ENCODE results near the gene CFAP52. TPM values are rescaled to one million over a fixed set of nuclear protein-coding genes. Genes with fewer than 3 reads are reported as not detected.
"Not testable (repeated sequence)": the region's sequence is repeated elsewhere in the genome, so short reads cannot be mapped to it uniquely, and the experiment has no call there.

The CFAP52 gene
- total RNA-seq, 1 donor from 2014 or later = not detected

GRCh38 chr17:9647014-9647413, 70.6 kb downstream of the CFAP52 start:
- DNase-seq = no peak

GRCh38 chr17:9648521-9649110, 72.2 kb downstream of the CFAP52 start:
- no peak for DNase-seq

- DNase-seq = no peak
Observed at GRCh38 chr17:9658593-9659211, 82.3 kb downstream of the CFAP52 start.

GRCh38 chr17:9661027-9661426, 84.6 kb downstream of the CFAP52 start:
- no peak for DNase-seq

GRCh38 chr17:9663511-9663910, 87.1 kb downstream of the CFAP52 start:
- DNase-seq = not testable (repeated sequence)

- no peak for DNase-seq
Observed at GRCh38 chr17:9666461-9667050, 90.1 kb downstream of the CFAP52 start.

GRCh38 chr17:9668517-9668916, 92.1 kb downstream of the CFAP52 start:
- DNase-seq = no peak

- DNase-seq = no peak
Observed at GRCh38 chr17:9669551-9670008, 93.1 kb downstream of the CFAP52 start.

GRCh38 chr17:9670596-9670995, 94.2 kb downstream of the CFAP52 start:
- no peak for DNase-seq

GRCh38 chr17:9671559-9671958, 95.1 kb downstream of the CFAP52 start:
- DNase-seq = no peak

- DNase-seq = no peak
Observed at GRCh38 chr17:9672266-9672665, 95.8 kb downstream of the CFAP52 start.

GRCh38 chr17:9672691-9673090, 96.2 kb downstream of the CFAP52 start:
- DNase-seq = no peak

- DNase-seq = no peak
Observed at GRCh38 chr17:9676084-9676483, 99.6 kb downstream of the CFAP52 start.

GRCh38 chr17:9676820-9677310, 100.4 kb downstream of the CFAP52 start:
- DNase-seq = no peak

GRCh38 chr17:9677411-9677810, 101.0 kb downstream of the CFAP52 start:
- DNase-seq = no peak

- DNase-seq = no peak
Observed at GRCh38 chr17:9677896-9678295, 101.5 kb downstream of the CFAP52 start.

- no peak for DNase-seq
Observed at GRCh38 chr17:9684955-9685621, 108.6 kb downstream of the CFAP52 start.

Other genes starting within 250 kb of the CFAP52 start
- 67.3 and 76.6 TPM in 2 replicates for gene STX8, start 822 bp upstream of the CFAP52 start, total RNA-seq
- under 0.01 and 0.19 TPM in 2 replicates for gene USP43, start 68.9 kb downstream of the CFAP52 start, total RNA-seq
- not detected in 2 replicates for gene DHRS7C, start 214.9 kb downstream of the CFAP52 start, total RNA-seq
- not detected in 2 replicates for gene GSG1L2, start 245.4 kb downstream of the CFAP52 start, total RNA-seq
- 0.17 TPM in 1 of 2 replicates, not detected in the other for gene GLP2R, start 249.3 kb downstream of the CFAP52 start, total RNA-seq

Measured in dermis blood vessel endothelial cell (primary cell).